GM12865 (cell line): Measurements from ENCODE around the gene RSPH10B2.
A peak's percentile ranks its signal among the peaks of the same experiment; 100 is the strongest.
"Not testable (repeated sequence)": the region's sequence is repeated elsewhere in the genome, so short reads cannot be mapped to it uniquely, and the experiment has no call there.

Source experiments
- DNase-seq: peaks from one replicate; pipeline ENCODE4 v3.0.0; 2010; ENCODE audit warnings: low read depth
- H3K4me3 ChIP-seq: 2 replicates; pipeline ENCODE4 v1.5.1; 2011; ENCODE audit warnings: mild to moderate bottlenecking, low read depth, low read length, control low read depth
- TF ChIP-seq, protein P1 (sequence below): IDR thresholded peaks from 2 replicates; pipeline ENCODE4 v1.5.1; 2011; ENCODE audit warnings: low read length, control low read depth, low read depth, inconsistent platforms; ENCODE audit not compliant: insufficient read depth; ENCODE audit errors: missing control alignments

RSPH10B2 gene

DNA sequence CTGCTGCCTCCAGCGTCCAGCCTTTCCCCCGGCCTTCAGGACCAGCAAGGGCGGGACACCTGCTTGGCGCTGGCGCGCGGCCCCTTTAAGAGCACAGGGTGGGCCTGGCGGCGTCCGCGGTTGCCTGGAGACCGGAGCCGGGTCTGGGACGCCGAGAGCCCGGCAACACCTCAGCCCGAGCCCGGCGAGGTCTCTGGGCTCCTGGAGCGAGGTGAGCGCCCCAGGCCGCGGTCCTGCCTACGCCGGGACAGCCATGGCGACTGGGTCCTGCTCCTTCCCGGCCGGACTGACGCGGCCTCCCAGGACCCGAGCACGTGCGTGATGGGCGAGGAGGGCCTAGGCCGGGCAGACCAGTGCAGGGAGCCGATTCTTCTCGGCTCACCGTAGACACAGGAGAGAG, at the start of gene RSPH10B2:
TSS of gene RSPH10B2 (plus strand) at position 140 of the 400 bp plus-strand sequence. CDS start 3,575 bp downstream, outside the sequence.
- not testable (repeated sequence) for H3K4me3 ChIP-seq, DNase-seq

DNA sequence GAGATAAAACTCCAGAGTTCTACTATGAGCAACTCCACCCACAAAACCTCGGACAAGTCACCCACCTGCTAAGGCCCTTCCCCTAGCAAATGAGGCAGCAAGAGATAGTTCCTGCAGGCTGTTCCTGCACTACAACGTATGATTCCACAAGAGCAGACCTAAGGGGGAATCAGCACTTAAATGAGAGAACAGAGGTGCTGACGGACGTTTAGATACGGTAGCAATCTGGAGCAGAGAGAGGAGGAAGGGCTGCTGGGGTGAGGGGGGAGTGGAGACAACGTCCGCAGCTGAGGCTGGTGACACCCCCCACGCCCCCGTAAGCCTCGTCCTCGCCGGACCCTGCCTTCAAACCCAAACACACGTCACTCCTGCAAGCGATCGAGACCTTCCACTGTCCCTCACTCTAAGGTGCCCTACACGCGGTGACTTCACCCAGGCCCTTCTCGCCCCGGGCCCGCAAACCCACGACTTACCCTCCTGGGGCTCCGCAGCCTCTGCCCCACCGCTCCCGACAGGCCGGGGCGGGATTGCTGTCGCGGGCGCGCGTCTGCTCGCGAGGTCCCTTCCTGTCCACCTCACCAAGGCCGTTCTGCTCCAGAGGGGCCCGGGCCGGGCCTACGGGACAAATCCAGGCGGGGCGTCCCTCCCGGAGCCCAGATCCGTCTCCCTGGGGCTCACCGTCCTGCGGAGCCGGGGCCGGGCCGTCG, 47.8 kb upstream of the RSPH10B2 start:
- H3K4me3 ChIP-seq = peak overlapping the region; percentile 93
- TF ChIP-seq, protein P1, sequence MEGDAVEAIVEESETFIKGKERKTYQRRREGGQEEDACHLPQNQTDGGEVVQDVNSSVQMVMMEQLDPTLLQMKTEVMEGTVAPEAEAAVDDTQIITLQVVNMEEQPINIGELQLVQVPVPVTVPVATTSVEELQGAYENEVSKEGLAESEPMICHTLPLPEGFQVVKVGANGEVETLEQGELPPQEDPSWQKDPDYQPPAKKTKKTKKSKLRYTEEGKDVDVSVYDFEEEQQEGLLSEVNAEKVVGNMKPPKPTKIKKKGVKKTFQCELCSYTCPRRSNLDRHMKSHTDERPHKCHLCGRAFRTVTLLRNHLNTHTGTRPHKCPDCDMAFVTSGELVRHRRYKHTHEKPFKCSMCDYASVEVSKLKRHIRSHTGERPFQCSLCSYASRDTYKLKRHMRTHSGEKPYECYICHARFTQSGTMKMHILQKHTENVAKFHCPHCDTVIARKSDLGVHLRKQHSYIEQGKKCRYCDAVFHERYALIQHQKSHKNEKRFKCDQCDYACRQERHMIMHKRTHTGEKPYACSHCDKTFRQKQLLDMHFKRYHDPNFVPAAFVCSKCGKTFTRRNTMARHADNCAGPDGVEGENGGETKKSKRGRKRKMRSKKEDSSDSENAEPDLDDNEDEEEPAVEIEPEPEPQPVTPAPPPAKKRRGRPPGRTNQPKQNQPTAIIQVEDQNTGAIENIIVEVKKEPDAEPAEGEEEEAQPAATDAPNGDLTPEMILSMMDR = no peak
- DNase-seq = peak; percentile 50

DNA sequence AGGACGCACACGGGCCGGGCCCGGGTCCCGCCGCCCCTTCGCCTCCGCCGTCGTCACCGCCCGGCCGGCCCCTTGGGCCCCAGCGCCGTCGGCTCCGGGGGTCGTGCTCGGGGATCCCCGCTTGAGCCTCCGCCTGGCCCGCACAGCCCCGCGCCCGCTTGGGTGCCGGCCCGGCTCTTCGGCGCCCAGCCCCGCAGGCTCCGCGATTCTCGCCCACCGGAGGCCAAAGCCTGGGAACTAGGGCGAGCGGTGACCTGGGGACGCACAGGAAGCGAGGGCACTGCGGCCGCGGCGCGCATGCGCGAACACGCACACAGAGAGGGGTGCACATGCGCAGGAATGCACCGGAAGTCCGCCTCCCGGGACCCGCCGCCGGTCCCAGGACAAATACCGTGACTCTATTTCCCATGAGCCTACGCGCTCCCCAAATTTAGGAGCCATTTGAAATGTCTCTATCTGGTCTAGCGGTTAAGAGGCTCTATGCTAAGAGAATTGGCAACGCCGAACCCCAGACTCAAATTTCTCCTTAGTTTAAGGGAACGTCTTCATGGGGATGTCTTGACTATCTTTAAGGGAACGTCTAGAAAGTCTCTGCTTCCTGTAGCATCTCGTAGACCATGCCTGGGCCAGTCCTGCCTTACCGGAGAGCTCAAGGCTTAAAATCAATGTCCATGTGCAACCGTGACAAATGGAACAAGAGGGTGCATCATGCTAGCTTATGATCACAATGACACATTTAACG, 47.1 kb upstream of the RSPH10B2 start, which contains the start of gene ZNF12:
TSS of gene ZNF12 (minus strand) at position 282 of the 742 bp plus-strand sequence. CDS start 1,774 bp downstream, outside the sequence.
- DNase-seq = peak; percentile 98
- peak within 1 kb of the TSS; percentile 93 for H3K4me3 ChIP-seq
- TF ChIP-seq, protein P1 = no peak

DNA sequence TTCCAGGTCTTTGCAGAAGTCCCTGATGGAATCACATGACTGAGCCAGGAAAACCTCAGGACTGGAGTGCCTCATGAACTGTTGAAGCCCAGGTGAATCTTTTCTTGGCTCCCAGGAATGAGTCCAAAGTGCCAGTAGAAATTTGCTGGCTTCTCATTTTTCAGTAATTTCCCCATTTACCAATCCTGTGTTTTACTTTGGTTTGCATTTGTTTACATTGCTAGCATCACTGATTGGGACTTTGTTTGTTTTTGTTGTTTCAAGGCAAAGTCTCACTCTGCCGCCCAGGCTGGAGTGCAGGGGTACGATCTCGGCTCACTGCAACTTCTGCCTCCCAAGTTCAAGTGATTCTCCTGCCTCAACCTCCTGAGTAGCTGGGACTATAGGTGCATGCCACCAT, 45.6 kb upstream of the RSPH10B2 start:
- H3K4me3 ChIP-seq = no peak overlapping the region
- DNase-seq = no peak
- TF ChIP-seq, protein P1 = no peak

DNA sequence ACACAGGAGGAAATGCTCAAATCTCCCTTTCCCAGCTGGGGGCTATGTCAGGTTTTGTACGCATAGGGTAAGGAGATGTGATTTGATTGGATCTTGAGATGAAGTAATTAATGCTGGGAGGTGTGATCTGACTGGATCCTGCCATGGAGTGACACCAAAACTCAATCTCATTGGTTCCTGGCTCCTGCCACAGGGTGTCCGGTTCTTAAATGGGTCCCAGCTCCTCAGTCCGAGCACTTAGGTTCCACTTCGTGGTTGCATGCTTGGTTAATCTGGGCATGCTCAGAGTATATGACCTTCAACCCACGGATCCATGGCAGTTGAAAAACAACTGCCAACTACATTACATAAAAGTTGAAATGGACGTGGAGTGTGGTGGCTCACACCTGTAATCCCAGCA, 44.1 kb upstream of the RSPH10B2 start:
- TF ChIP-seq, protein P1 = no peak
- DNase-seq = peak; percentile 11

DNA sequence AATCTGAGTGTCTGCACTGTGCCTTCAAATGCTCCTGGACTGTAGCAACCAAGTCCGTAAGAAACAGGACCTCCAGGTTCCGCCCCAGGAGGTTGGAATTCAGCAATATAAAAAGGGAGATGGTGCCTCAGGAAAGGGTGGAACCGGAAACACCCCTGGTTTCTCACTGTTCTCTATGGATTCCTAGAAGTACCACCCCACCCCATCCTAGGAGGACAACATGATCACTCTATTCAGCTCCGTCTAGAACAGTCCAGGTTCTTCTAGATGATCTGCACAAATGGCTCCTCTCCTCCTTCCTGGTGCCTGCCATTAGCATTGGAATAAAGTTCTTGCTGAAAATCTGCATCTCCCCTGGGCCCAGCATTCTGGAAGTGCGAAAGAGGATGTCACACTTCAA, 39.5 kb upstream of the RSPH10B2 start:
- no peak for DNase-seq
- no peak overlapping the region for H3K4me3 ChIP-seq
- TF ChIP-seq, protein P1 = no peak

More for the DNA sequence above, 44.1 kb upstream of the RSPH10B2 start:
- no peak overlapping the region for H3K4me3 ChIP-seq

DNA sequence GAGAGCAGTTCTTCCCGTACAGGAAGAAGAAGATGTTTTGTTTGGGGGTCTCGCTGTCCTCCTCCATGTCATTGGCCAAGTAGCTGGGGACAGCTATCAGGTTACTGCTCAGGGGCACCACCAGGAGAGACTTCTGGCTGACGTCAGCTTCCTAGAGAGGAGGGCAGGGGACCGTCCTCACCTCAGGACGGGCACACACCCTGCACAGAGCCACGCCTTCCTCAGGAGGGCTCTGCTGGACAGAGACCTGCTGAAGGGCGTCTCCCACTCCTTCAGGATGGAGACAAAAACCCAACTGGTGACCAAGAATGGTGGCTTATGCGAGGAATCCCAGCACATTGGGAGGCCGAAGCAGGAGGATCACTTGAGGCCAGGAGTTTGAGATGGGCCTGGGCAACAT, 38.0 kb upstream of the RSPH10B2 start:
- not testable (repeated sequence) for H3K4me3 ChIP-seq, DNase-seq
